Thyroid gland (tissue), 4 donors: ENCODE results near the gene SPIB. TPM values are rescaled to one million over a fixed set of nuclear protein-coding genes. Genes with fewer than 3 reads are reported as not detected.
"Not testable (repeated sequence)": the region's sequence is repeated elsewhere in the genome, so short reads cannot be mapped to it uniquely, and the experiment has no call there.

Experiments used
- DNase-seq, 2 donors: peaks; one replicate each; pipeline ENCODE4 v3.0.0-alpha.2; 2019
- H3K27ac ChIP-seq, 3 donors: fragments of 200-600 bp; sonication (generic); 1 replicate in 2 of 3; 2 replicates in 1 of 3; pipeline ENCODE4 v1.5.1; 2016 to 2019; ENCODE audit warnings: mild to moderate bottlenecking in 1 of 3, moderate library complexity in 1 of 3
- H3K27me3 ChIP-seq: fragments of 200-600 bp; sonication (generic); one replicate; pipeline ENCODE4 v1.5.1; 2019
- H3K36me3 ChIP-seq, 2 donors: fragments of 200-600 bp; sonication (generic); one replicate each; pipeline ENCODE4 v1.5.1; 2016 to 2019
- H3K4me1 ChIP-seq, 2 donors: fragments of 200-600 bp; sonication (generic); one replicate each; pipeline ENCODE4 v1.5.1; 2017 to 2019
- H3K4me3 ChIP-seq, 3 donors: fragments of 200-600 bp; sonication (generic); replicated peaks in 1 of 3; 1 replicate in 2 of 3; 2 replicates in 1 of 3; pipeline ENCODE4 v1.5.1; 2016; ENCODE audit warnings: mild to moderate bottlenecking in 1 of 3
- H3K9me3 ChIP-seq: fragments of 200-600 bp; sonication (generic); one replicate; pipeline ENCODE4 v1.5.1; 2017
- POLR2A ChIP-seq, 2 donors: fragments of 450-650 bp; IDR thresholded peaks; one replicate each; pipeline ENCODE4 v1.6.1; 2017; ENCODE audit warnings: antibody characterized with exemption in 2 of 2, mild to moderate bottlenecking in 2 of 2, moderate library complexity in 1 of 2
- whole genome bisulfite sequencing, 2 donors: methylation state at CpG; one replicate each; pipeline ENCODE4 v1.1.5; 2017; 5-methylcytosine and 5-hydroxymethylcytosine counted together
- intact Hi-C: fragments of 100-400 bp; cut with DNase I; formaldehyde crosslinking; loops from one replicate; pipeline ENCODE4 v1.15.1; 2023
- total RNA-seq, 4 donors: library from RNA; depleted of rRNA; stranded (reverse); fragments of >200 nt; gene quantifications; one replicate each; pipeline ENCODE4 v1.2.3, GENCODE V29; 2016
- TF ChIP-seq, protein P1 (sequence below), 6 experiments: fragments of 200-600 bp in 3 of 6; fragments of 450-650 bp in 3 of 6; sonication (generic) in 3 of 6; IDR thresholded peaks; one replicate each; pipeline ENCODE4 v1.5.1; 2016 to 2019; ENCODE audit warnings: antibody characterized with exemption in 6 of 6, mild to moderate bottlenecking in 2 of 6, inconsistent platforms in 1 of 6, moderate library complexity in 1 of 6

SPIB gene
- total RNA-seq, 4 donors from 2014 or later = not detected

DNA sequence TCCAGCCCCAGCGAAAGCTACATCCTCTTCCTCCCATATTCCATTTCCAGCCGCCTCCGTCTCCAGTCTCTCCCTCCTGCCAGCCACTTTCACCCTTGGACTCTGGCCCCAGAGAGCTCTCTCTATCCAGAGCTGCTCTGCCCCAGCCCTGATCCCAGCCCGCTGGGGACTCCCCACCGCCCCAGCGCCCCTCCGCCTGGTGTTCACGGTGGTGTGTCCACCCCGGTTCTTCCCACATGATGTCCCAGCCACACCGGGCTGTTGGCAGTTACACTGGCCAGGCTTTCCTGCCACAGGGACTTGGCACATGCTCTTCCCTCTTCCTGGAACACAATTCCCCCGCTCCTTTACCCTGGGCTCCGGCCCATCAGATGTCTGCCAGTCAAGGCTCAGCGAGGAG, 46.3 kb downstream of the SPIB start:
- no peak overlapping the region for H3K4me3 ChIP-seq
- no peak for TF ChIP-seq POLR2A (IDR thresholded peaks at IDR 0.05)
- TF ChIP-seq, protein P1, sequence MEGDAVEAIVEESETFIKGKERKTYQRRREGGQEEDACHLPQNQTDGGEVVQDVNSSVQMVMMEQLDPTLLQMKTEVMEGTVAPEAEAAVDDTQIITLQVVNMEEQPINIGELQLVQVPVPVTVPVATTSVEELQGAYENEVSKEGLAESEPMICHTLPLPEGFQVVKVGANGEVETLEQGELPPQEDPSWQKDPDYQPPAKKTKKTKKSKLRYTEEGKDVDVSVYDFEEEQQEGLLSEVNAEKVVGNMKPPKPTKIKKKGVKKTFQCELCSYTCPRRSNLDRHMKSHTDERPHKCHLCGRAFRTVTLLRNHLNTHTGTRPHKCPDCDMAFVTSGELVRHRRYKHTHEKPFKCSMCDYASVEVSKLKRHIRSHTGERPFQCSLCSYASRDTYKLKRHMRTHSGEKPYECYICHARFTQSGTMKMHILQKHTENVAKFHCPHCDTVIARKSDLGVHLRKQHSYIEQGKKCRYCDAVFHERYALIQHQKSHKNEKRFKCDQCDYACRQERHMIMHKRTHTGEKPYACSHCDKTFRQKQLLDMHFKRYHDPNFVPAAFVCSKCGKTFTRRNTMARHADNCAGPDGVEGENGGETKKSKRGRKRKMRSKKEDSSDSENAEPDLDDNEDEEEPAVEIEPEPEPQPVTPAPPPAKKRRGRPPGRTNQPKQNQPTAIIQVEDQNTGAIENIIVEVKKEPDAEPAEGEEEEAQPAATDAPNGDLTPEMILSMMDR (IDR thresholded peaks at IDR 0.05) = no peak
- WGBS, 2 donors = 86 to 92% methylated on average over 12 to 13 of the region's 13 CpGs
- H3K27me3 ChIP-seq = no peaks in the 10 kb centered on the region
- no peaks in the 10 kb centered on the region for H3K9me3 ChIP-seq
- H3K36me3 ChIP-seq = no peaks in the 10 kb centered on the region
- H3K27ac ChIP-seq = no peak overlapping the region
- intact Hi-C loops = loop anchor here (5.0 kb wide), 1 partner anchor 103 kb away; no protein-coding TSS in a partner anchor
- peaks cover 7 to 21% of the 10 kb centered on the region in 2 donors for H3K4me1 ChIP-seq
- no peak for DNase-seq

DNA sequence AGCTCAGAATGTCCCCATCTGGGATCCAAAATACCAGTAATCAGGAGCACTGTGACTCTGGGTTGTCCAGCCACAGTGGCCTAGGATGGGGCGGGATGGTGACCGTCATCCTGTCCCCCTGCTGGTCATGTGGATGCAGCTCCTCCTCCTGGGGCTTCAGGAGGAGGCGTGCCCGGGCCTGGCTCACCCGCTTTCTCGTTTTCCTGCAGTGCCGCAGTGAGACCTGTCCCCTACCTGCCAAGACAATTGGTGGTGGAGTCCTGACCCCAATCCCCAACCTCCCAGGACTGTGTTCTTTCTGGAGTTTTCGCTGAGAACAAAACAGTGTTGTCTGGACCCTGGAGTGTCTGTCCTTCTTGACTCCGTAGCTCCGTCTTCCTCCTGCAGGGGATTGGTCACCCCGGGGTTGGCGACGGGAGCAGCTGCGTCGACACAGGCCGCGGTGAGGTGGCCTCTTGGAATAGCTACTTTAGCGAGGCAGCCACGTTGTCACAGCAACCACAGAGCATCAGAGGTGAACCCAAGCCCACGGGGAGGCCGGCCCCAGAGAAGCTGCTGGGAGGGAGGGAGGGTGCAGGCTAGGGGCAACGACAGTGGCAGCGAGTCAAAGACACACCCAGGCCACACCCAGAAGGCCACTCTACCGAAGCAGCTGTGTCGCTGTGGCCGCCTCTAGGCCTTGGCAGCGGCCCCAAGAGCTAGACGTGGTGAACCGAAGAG, 47.4 kb downstream of the SPIB start:
- no peak overlapping the region for H3K4me3 ChIP-seq
- H3K9me3 ChIP-seq = no peaks in the 10 kb centered on the region
- DNase-seq = peak; percentile 92 to 95
- H3K27ac ChIP-seq = peak overlapping the region in 1 of 3 donors; percentile 65
- WGBS, 2 donors = 29 to 44% methylated on average over 18 to 22 of the region's 29 CpGs
- no peaks in the 10 kb centered on the region for H3K36me3 ChIP-seq
- intact Hi-C loops = no loop called here
- TF ChIP-seq, protein P1 (IDR thresholded peaks at IDR 0.05) = peak in 1 of 6 experiments; percentile 20
- peak in 1 of 2 donors; percentile 5 for TF ChIP-seq POLR2A (IDR thresholded peaks at IDR 0.05)
- H3K27me3 ChIP-seq = no peaks in the 10 kb centered on the region
- peaks cover 7 to 16% of the 10 kb centered on the region in 2 donors for H3K4me1 ChIP-seq

DNA sequence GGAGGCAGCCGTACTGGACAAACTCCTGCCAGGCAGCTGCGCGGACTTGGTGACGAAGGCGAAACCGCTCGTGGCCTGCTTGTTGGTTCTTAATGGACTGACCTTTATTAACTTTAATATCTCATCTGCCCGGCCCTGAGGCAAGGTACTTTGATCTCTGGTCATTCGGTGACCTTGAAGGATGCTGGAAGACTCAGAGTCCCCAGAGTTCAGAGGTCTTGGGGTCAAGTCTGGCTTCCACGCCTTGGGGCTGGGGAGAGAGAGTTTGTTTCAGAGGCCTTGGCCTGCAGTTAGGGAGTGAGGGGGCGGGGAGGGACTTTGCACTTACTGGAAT, 47.9 kb downstream of the SPIB start:
- Histone ChIP-seq H3K4me1 (peaks cover 7 to 16% of the 10 kb centered on the region in 2 donors), H3K4me3 (no peak overlapping the region), H3K36me3 (no peaks in the 10 kb centered on the region), H3K27me3 (no peaks in the 10 kb centered on the region), H3K27ac (peak overlapping the region; percentile 46 to 84 (median 65)), H3K9me3 (no peaks in the 10 kb centered on the region)
- DNase-seq = no peak
- intact Hi-C loops = no loop called here
- TF ChIP-seq, protein P1 (IDR thresholded peaks at IDR 0.05) = no peak
- no peak for TF ChIP-seq POLR2A (IDR thresholded peaks at IDR 0.05)
- WGBS, 2 donors = 61 to 68% methylated on average over 10 to 11 of the region's 11 CpGs

DNA sequence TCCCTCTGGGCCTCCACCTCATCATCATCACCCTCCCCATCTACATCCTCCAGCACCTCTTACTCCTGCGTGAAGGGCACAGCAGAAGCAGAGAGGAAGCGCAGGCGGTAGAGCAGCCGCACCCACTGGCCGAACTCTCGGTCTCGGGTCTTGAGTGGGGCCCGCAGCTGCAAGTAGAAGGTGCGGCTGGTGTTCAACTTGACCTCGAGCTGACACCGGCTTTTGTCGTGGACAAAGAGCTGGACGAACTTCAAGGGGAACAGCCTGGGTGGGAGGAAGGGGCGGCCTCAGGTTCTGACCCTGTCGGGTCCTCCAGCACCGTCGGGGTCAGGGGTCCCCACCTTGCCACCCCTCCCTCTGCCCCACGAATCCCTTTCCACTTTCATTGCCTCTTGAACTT, 48.8 kb downstream of the SPIB start:
- Histone ChIP-seq H3K4me3 (no peak overlapping the region), H3K27ac (no peak overlapping the region), H3K27me3 (no peaks in the 10 kb centered on the region), H3K36me3 (no peaks in the 10 kb centered on the region), H3K9me3 (no peaks in the 10 kb centered on the region), H3K4me1 (peaks cover 7 to 16% of the 10 kb centered on the region in 2 donors)
- intact Hi-C loops = no loop called here
- WGBS, 2 donors = 84 to 89% methylated on average over 18 of the region's 18 CpGs
- no peak for DNase-seq
- TF ChIP-seq, protein P1 (IDR thresholded peaks at IDR 0.05) = no peak
- no peak for TF ChIP-seq POLR2A (IDR thresholded peaks at IDR 0.05)

DNA sequence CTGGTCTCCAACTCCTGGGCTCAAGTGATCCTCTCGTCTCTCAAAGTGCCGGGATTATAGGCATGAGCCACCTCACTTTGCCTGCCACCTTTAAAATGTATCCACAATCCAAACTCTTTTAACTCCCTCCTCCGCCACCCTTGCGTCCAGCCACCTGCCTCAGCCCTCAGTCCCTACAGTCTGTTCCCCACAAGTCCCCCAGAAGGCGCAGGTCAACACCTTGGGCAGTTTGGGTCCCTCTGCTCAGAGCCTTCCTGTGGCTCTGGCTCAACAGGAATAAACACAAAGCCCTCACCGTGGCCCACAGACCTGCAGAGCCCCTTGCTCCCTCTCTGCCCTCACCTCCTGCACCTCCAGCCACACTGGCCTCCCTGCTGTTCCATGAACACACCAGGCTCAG, 50.1 kb downstream of the SPIB start:
- intact Hi-C loops = no loop called here
- Histone ChIP-seq H3K36me3 (no peaks in the 10 kb centered on the region), H3K4me1 (peaks cover 7 to 16% of the 10 kb centered on the region in 2 donors), H3K27ac (no peak overlapping the region), H3K27me3 (no peaks in the 10 kb centered on the region), H3K9me3 (no peaks in the 10 kb centered on the region), H3K4me3 (no peak overlapping the region)
- TF ChIP-seq, protein P1 (IDR thresholded peaks at IDR 0.05) = no peak
- TF ChIP-seq POLR2A (IDR thresholded peaks at IDR 0.05) = no peak
- DNase-seq = no peak
- 88 to 92% methylated on average over 6 of the region's 6 CpGs for WGBS, 2 donors

DNA sequence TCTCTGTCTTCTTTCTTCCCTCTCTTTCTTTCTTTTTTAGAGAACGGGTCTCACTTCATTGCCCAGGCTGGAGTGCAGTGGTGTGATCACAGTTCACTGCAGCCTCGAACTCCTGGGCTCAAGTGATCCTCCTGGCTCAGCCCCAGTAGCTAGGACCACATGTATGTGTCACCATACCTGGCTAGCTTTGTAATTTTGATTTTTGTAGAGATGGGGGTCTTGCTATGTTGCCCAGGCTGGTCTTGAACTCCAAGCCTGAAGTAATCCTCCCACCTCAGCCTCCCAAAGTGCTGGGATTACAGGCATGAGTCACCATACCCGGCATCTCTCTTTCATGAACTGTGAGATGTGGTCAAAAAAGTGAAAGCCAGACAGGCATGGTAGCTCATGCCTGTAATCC, 54.6 kb downstream of the SPIB start:
- H3K9me3 ChIP-seq, H3K27ac ChIP-seq, H3K36me3 ChIP-seq, H3K27me3 ChIP-seq, intact Hi-C loops, H3K4me3 ChIP-seq, DNase-seq: not testable (repeated sequence)
- peaks cover 10 to 15% of the 10 kb centered on the region in 2 donors for H3K4me1 ChIP-seq
- 49 to 51% methylated on average over 2 to 3 of the region's 3 CpGs for WGBS, 2 donors
